HG02610 (cell line): ENCODE measurements around the gene RIPOR3.
"Not testable (repeated sequence)": the region's sequence is repeated elsewhere in the genome, so short reads cannot be mapped to it uniquely, and the experiment has no call there.

Source experiments
- ATAC-seq: cut with Tn5 transposase; IDR thresholded peaks from one replicate; pipeline ENCODE4 v1.9.1; 2021; ENCODE audit warnings: mild to moderate bottlenecking, moderate library complexity; ENCODE audit not compliant: unreplicated experiment

Gene RIPOR3

GRCh38 chr20:50560867-50561266 is 130.5 kb downstream of the RIPOR3 start:
- ATAC-seq: no peak

- ATAC-seq: no peak
These were observed 131.3 kb downstream of the RIPOR3 start for GRCh38 chr20:50559856-50560638.

- ATAC-seq: no peak
These were observed 132.2 kb downstream of the RIPOR3 start for GRCh38 chr20:50559149-50559548.

GRCh38 chr20:50558483-50558925 is 132.8 kb downstream of the RIPOR3 start:
- no peak for ATAC-seq

GRCh38 chr20:50557549-50558134 is 133.7 kb downstream of the RIPOR3 start:
- no peak for ATAC-seq

GRCh38 chr20:50555662-50556061 is 135.7 kb downstream of the RIPOR3 start:
- ATAC-seq: no peak

- ATAC-seq: no peak
These were observed 136.4 kb downstream of the RIPOR3 start for GRCh38 chr20:50554694-50555579.

- ATAC-seq: no peak
These were observed 138.4 kb downstream of the RIPOR3 start for GRCh38 chr20:50552979-50553378.

GRCh38 chr20:50551288-50551687 is 140.1 kb downstream of the RIPOR3 start:
- ATAC-seq: no peak

GRCh38 chr20:50550531-50550930 is 140.8 kb downstream of the RIPOR3 start:
- ATAC-seq: no peak

- ATAC-seq: no peak
These were observed 142.9 kb downstream of the RIPOR3 start for GRCh38 chr20:50548396-50548795.

- ATAC-seq: no peak
These were observed 143.4 kb downstream of the RIPOR3 start for GRCh38 chr20:50547964-50548363.

GRCh38 chr20:50546729-50547314 is 144.5 kb downstream of the RIPOR3 start:
- peak; percentile 46 for ATAC-seq

- ATAC-seq: no peak
These were observed 146.2 kb downstream of the RIPOR3 start for GRCh38 chr20:50545126-50545525.

- no peak for ATAC-seq
These were observed 148.0 kb downstream of the RIPOR3 start for GRCh38 chr20:50543326-50543725.

- peak; percentile 54 for ATAC-seq
These were observed 149.7 kb downstream of the RIPOR3 start for GRCh38 chr20:50541606-50542041.

GRCh38 chr20:50540620-50541605 is 150.4 kb downstream of the RIPOR3 start:
- ATAC-seq: no peak

- not testable (repeated sequence) for ATAC-seq
These were observed 151.5 kb downstream of the RIPOR3 start for GRCh38 chr20:50539798-50540197.

- ATAC-seq: no peak
These were observed 153.1 kb downstream of the RIPOR3 start for GRCh38 chr20:50538276-50538675.
